Prostate gland (tissue), 2 donors: ENCODE data around the gene C5orf15. TPM values are rescaled to one million over a fixed set of nuclear protein-coding genes. Genes with fewer than 3 reads are reported as not detected.
A peak's percentile ranks its signal among the peaks of the same experiment; 100 is the strongest.

ENCODE experiments used
- DNase-seq: peaks from one replicate; pipeline ENCODE4 v3.0.0-alpha.2; 2019; ENCODE audit warnings: low spot score
- H3K27ac ChIP-seq, 2 donors: fragments of 200-600 bp; sonication (generic); 2 replicates each; pipeline ENCODE4 v1.5.1; 2017 to 2019
- H3K27me3 ChIP-seq: fragments of 200-600 bp; sonication (generic); replicated peaks from 2 replicates; pipeline ENCODE4 v1.5.1; 2019; ENCODE audit not compliant: insufficient read depth
- H3K36me3 ChIP-seq, 2 donors: fragments of 200-600 bp; sonication (generic); 1 replicate in 1 of 2; 2 replicates in 1 of 2; pipeline versions ENCODE4 v1.5.1 to v1.8.1; 2017 to 2019
- H3K4me1 ChIP-seq: fragments of 200-600 bp; sonication (generic); replicated peaks from 2 replicates; pipeline ENCODE4 v1.5.1; 2019
- H3K4me3 ChIP-seq, 2 donors: fragments of 200-600 bp; sonication (generic); 2 replicates each; pipeline ENCODE4 v1.5.1; 2017 to 2019
- H3K9me3 ChIP-seq: fragments of 200-600 bp; sonication (generic); 2 replicates; pipeline ENCODE4 v1.5.1; 2017
- POLR2A ChIP-seq: fragments of 450-650 bp; IDR thresholded peaks from one replicate; pipeline ENCODE4 v1.6.1; 2016; ENCODE audit warnings: antibody characterized with exemption, mild to moderate bottlenecking
- POLR2AphosphoS5 ChIP-seq: sonication (generic); formaldehyde crosslinking; IDR thresholded peaks from one replicate; pipeline ENCODE4 v1.6.1; 2017; ENCODE audit warnings: antibody characterized with exemption
- WGBS: methylation state at CpG from one replicate; pipeline ENCODE4 v1.1.5; 2018; 5-methylcytosine and 5-hydroxymethylcytosine counted together
- intact Hi-C: fragments of 100-400 bp; cut with DNase I; formaldehyde crosslinking; loops from one replicate; pipeline ENCODE4 v1.14.2; 2022
- total RNA-seq, 2 donors: library from RNA; depleted of rRNA; stranded (reverse); fragments of >200 nt; gene quantifications; one replicate each; pipeline ENCODE4 v1.1.0, GENCODE V29; 2016
- TF ChIP-seq, protein P1 (sequence below), 4 experiments: fragments of 200-600 bp in 2 of 4; fragments of 450-650 bp in 2 of 4; sonication (generic) in 2 of 4; IDR thresholded peaks; 1 replicate in 3 of 4; 2 replicates in 1 of 4; pipeline ENCODE4 v1.5.1; 2016 to 2019; ENCODE audit warnings: antibody characterized with exemption in 4 of 4, mild to moderate bottlenecking in 2 of 4, moderate library complexity in 2 of 4

The C5orf15 gene
- total RNA-seq, 2 donors from 2014 or later: 68.4 to 71.8 TPM

- no peaks in the 10 kb centered on the region for H3K36me3 ChIP-seq
- no peaks in the 10 kb centered on the region for H3K4me1 ChIP-seq
- no peak overlapping the region for H3K27ac ChIP-seq
- no peaks in the 10 kb centered on the region for H3K27me3 ChIP-seq
- 95% methylated on average over 3 of the region's 3 CpGs for WGBS
- intact Hi-C loops: no loop called here
- TF ChIP-seq, protein P1, sequence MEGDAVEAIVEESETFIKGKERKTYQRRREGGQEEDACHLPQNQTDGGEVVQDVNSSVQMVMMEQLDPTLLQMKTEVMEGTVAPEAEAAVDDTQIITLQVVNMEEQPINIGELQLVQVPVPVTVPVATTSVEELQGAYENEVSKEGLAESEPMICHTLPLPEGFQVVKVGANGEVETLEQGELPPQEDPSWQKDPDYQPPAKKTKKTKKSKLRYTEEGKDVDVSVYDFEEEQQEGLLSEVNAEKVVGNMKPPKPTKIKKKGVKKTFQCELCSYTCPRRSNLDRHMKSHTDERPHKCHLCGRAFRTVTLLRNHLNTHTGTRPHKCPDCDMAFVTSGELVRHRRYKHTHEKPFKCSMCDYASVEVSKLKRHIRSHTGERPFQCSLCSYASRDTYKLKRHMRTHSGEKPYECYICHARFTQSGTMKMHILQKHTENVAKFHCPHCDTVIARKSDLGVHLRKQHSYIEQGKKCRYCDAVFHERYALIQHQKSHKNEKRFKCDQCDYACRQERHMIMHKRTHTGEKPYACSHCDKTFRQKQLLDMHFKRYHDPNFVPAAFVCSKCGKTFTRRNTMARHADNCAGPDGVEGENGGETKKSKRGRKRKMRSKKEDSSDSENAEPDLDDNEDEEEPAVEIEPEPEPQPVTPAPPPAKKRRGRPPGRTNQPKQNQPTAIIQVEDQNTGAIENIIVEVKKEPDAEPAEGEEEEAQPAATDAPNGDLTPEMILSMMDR (IDR thresholded peaks at IDR 0.05): no peak
- no peak for DNase-seq
- no peak overlapping the region for H3K4me3 ChIP-seq
- no peaks in the 10 kb centered on the region for H3K9me3 ChIP-seq
These were observed 22.9 kb downstream of the C5orf15 start for GRCh38 chr5:133945568-133945967.

GRCh38 chr5:133944263-133945185, 23.9 kb downstream of the C5orf15 start:
- intact Hi-C loops: no loop called here
- no peak overlapping the region for H3K4me3 ChIP-seq
- DNase-seq: no peak
- H3K27me3 ChIP-seq: no peaks in the 10 kb centered on the region
- H3K36me3 ChIP-seq: no peaks in the 10 kb centered on the region
- no peaks in the 10 kb centered on the region for H3K9me3 ChIP-seq
- H3K4me1 ChIP-seq: no peaks in the 10 kb centered on the region
- WGBS: 60% methylated on average over 19 of the region's 19 CpGs
- TF ChIP-seq, protein P1 (IDR thresholded peaks at IDR 0.05): peak in 3 of 4 experiments; percentile 31 to 55 (median 32)
- TF ChIP-seq POLR2A: no peak
- H3K27ac ChIP-seq: no peak overlapping the region

DNA sequence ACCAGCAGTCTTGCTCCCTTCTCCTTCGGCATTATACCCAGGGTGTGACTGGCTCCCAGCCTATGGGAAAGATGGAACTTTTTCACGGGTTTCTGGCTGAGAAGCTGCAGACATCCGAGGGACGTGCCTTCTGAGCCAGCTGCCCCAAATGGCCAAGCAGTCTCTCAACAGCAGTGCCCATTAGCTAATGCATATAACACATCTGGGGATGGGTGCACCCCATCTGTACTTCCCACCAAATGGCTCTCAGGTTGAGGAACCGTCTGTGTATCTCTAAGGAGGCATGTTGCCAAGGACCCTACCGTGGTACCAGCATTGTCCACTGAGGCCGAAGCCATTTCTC, 25.0 kb downstream of the C5orf15 start:
- no peak for DNase-seq
- Histone ChIP-seq H3K27ac (no peak overlapping the region), H3K9me3 (no peaks in the 10 kb centered on the region), H3K4me1 (no peaks in the 10 kb centered on the region), H3K4me3 (no peak overlapping the region), H3K36me3 (no peaks in the 10 kb centered on the region), H3K27me3 (no peaks in the 10 kb centered on the region)
- no peak for TF ChIP-seq POLR2AphosphoS5
- TF ChIP-seq, protein P1 (IDR thresholded peaks at IDR 0.05): no peak
- no peak for TF ChIP-seq POLR2A
- 77% methylated on average over 7 of the region's 7 CpGs for WGBS
- intact Hi-C loops: no loop called here

DNA sequence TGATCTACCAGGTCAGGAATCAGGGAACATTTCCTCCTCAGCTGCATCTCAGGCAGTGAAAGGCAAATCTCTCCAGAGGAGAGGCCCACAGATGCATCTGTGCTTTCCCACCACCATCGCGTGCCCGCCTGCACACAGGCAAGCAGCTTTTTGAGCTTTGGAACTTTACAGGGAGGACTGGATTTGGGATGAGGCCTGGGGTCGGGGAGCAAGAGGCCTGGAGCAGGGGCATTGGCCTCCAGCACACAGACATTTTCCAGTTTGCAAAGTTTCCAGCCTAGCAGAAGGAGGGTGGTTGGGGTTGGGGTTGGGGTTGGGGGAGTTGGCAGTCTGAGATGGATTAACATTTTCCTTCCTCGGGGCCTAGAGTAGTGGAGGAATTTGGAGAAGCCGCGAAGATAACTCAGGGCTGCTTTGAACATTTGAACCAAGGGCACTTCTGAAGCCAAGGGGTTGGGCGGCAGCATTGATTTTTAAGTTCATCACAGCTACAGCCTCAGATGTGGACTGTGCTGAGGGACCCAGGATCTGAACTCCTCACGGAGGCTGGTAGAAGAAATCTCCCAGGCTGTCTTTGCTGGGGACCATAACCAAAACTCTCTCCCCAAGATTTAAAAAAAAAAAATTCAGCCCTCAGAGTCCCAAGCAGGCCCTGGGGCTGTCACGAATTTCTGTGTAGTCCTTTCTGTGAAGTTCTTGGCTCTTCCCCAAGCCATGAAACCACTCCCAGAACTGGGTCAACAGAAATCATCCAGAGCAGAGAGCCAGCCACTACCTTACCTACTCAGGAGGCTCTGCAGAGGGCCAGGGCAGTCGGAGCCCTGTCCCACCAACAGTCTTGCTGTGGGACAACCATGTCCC, 25.6 kb downstream of the C5orf15 start:
- no peaks in the 10 kb centered on the region for H3K36me3 ChIP-seq
- H3K27me3 ChIP-seq: no peaks in the 10 kb centered on the region
- H3K27ac ChIP-seq: no peak overlapping the region
- H3K9me3 ChIP-seq: no peaks in the 10 kb centered on the region
- intact Hi-C loops: no loop called here
- DNase-seq: peak; percentile 61
- no peak for TF ChIP-seq POLR2A
- no peak for TF ChIP-seq POLR2AphosphoS5
- TF ChIP-seq, protein P1 (IDR thresholded peaks at IDR 0.05): no peak
- no peaks in the 10 kb centered on the region for H3K4me1 ChIP-seq
- WGBS: 71% methylated on average over 11 of the region's 11 CpGs
- H3K4me3 ChIP-seq: no peak overlapping the region
